GDM1 (cell line): ENCODE results near the gene PKD2L2.
"Not testable (repeated sequence)": the region's sequence is repeated elsewhere in the genome, so short reads cannot be mapped to it uniquely, and the experiment has no call there.

Experiments used
- DNase-seq: peaks from one replicate; lab custom pipeline; 2025; lab: John Stamatoyannopoulos, UW

The PKD2L2 gene

DNA sequence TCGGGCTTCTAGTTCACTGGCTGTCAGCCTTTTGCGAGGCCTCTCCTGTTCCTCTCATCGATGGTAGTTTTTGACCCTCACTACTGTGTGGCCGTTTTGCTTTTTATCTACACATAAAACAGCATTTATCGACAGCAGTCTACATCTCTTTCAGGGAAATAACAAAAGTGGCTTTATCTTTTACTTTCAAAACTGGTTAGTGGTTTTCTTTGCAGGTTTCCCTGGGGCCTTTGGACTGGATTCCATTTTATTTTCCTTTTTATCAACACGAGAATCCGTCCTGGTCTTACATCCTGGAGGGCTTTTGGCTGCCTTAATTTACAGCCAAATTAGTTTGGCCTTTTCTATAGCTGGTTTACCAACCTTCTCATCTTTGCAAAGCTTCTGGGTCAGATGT, 793 bp upstream of the PKD2L2 start:
- DNase-seq: no peak

DNA sequence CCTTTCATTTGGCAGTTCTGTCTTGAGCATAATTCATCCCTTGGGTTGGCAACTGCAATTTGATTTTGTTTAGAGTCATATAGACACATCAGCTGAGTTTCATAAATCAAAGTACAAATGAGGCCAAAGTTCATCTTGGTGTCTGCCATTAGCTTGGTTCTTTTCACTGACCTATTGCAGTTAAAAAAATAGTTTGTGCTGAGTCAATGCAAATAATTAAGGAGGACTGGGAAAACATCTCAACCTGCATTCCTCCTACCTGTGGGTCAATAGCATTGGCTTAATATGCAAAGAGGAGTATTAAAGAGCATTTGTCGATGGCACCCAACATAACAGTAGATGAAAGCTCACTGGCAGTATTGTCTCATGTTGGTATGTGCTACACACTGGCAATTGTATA, 1.6 kb downstream of the PKD2L2 start:
- no peak for DNase-seq

DNA sequence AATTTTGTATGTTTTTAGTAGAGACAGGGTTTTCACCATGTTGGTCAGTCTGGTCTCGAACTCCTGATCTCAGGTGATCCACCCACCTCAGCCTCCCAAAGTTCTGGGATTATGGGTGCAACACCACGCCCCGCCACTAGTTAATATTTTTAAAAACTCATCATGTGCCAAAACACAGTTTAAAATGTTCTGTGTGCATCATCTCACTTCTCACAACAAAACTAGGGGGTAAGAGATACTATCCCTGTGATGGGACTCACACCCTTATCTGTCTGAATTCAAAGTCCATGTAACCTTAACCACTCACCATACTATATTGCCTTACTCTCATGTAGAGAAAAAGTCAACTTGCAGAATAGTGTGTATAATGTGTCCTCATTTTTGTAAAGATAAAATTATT, 2.6 kb downstream of the PKD2L2 start:
- no peak for DNase-seq

DNA sequence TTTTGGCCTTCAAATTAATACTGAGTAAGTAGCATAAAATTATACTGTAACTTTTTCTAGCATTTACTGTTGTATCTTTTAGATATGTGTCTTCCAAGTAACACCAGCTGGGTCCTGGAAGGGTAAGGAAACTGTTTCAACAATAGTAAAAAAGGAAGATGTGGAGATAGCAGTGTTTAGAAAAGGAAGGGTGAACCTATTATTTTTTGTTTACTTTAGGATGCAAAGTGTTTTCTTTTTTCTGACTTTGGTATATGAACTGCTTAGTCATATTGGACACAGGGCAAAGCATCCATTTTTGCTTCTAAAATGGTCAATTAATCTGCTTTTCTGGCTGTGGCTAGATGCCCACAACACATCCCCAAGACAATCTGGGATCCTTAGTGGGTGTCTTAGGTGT, 5.3 kb downstream of the PKD2L2 start:
- DNase-seq: no peak

GRCh38 chr5:137896560-137896959, 7.3 kb downstream of the PKD2L2 start:
- no peak for DNase-seq

DNA sequence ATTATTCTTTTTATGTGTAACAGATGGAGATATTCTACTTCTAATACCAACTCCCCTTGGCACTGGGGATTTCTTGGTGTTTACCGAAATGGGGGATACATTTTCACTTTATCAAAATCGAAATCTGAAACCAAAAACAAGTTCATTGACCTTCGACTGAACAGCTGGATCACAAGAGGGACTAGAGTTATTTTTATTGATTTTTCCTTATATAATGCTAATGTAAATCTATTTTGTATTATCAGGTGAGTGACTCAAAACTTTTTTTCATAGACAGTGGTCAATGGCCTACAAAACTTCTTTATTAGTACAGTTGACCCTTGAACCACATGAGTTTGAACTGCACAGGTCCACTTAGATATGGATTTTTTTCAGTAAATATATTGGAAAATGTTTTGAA, 10.2 kb downstream of the PKD2L2 start:
- no peak for DNase-seq

DNA sequence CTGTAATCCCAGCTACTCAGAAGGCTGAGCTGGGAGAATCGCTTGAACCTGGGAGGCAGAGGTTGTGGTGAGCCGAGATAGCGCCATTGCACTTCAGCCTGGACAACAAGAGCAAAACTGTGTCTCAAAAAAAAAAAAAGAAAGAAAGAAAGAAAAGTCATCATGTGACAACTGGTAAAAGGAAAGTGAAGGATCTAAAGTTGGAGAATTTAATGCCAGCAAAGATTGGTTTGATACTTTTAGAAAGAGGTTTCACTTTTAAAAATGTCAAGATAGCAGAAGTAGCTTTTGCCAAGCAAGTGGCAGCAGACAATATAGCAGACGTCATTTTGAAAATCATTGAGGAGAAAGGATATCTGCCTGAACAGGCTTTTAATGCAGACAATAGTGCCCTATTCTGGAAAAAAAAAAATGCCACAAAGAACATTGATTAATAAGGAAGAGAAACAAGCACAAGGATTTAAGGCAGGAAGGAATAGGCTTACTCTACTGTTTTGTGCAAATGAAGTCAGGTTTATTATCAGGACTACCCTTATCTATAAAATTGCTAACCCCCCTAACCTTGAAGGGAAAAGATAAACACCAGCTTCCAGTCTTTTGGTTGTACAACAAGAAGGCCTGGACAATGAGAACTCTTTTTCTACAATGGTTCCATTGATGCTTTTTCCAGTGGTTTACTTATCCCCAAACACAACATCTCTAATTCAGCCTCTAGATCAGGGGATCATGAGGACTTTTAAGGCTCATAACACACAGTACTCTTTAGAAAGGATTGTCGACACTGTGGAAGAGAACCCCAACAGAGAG, 12.0 kb downstream of the PKD2L2 start:
- no peak for DNase-seq

- DNase-seq: no peak
Measured at GRCh38 chr5:137902408-137903133, 13.3 kb downstream of the PKD2L2 start.

- DNase-seq: no peak
Measured at GRCh38 chr5:137914758-137915157, 25.5 kb downstream of the PKD2L2 start.

DNA sequence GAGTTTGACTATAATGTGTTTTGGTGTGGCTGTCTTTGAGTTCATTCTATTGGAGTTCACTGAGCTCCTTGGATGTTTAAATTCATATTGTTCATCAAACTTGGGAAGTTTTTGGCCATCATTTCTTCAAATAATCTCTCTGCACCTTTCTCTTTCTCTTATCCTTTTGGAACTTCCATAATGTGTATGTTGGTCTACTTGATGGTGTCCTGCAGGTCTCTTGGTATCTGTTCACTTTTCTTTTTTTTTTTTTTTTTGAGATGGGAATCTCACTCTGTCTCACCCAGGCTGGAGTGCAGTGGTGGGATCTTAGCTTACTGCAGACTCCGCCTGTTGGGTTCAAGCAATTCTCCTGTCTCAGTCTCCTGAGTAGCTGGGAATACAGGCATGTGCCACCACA, 27.7 kb downstream of the PKD2L2 start:
- DNase-seq: no peak

GRCh38 chr5:137921931-137922330, 32.7 kb downstream of the PKD2L2 start:
- DNase-seq: no peak

GRCh38 chr5:137923856-137924255, 34.6 kb downstream of the PKD2L2 start:
- DNase-seq: no peak

DNA sequence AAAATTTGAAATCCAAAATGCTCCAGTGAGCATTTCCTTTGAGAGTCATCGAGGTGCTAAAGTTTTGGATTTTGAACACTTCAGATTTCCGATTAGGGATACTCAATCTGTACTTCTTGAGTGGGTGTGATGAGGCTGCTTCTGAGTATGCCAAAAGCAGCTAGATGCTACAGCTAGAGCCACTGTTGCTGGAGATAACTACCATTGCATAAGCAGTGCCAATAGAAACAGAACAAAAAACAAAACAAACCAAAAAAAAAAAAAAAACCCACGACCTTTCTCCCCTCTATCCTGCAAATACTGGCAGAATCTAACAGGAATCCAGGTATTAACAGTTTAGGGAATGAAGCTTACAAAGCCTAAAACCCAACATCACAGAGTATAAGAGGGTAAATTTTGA, 43.5 kb downstream of the PKD2L2 start:
- DNase-seq: no peak

DNA sequence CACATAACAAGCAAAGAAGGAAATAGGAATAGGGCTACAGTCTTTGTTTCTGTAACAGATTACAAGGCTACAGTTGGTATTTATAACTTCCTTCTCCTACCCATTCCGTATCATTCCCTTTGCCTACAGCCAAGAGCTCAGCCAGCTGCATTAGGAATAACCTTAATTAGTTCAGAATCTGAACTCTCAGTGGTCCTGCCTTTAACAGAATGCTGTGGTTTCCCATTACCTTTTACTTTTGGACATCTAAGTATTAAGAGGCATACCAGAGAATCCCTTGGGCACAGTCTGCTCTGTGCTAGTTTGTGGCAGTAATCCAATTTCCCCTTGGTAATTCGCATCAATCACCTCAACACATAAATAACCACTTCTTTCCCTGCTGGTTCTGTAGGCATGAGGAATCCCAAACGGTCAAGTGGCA, 44.2 kb downstream of the PKD2L2 start:
- no peak for DNase-seq

DNA sequence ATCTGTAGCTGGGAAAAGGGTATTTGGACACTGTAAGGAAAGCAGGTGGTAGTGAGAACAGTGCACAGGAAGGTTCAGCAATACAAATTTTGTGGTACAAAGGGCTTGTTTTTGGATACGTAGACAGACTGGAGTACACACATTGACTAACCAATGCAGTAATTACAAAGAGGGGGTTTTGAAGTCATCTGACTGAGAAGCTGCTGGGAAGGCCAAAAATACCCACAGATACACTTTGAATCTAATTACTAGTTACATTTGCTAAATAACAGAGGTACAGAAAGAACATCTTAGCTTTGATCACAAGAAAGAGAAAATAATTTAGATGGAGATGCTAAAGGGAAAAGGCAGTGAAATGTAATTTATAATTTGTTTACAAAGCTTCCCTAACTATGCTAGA, 45.9 kb downstream of the PKD2L2 start:
- DNase-seq: no peak

- no peak for DNase-seq
Measured at GRCh38 chr5:137935694-137936093, 46.4 kb downstream of the PKD2L2 start.

DNA sequence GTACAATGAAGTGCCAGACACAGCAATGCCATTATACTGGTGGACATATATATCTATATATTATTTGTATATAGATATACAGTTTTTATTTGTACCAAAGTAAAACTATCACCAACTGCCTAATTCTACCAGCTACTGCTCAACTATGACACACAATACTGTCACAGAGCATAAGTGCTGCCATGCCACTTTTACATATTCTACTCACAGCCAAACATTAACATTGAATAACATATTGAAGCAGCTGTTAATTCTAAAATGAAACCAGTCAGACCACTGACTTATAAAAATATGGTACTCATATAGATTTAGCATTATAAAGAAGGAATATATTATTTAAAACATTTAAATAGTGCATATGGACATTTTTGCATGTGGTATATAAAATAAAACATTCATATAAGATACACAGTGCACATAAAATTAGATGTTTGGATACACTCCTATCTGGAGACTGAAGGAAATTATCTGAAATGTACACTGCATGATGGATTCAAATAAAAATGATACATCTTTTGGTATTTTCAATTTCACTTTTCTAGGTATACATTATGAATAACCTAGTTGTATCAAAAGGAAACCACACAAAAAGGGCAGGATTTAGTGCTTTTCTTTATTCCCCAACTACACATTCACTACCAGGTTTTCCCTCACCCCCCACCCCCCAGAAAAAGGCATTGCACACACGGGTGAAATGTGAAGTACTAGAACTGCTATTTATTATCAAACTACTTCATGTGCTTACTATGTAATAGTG, 48.9 kb downstream of the PKD2L2 start:
- DNase-seq: no peak

DNA sequence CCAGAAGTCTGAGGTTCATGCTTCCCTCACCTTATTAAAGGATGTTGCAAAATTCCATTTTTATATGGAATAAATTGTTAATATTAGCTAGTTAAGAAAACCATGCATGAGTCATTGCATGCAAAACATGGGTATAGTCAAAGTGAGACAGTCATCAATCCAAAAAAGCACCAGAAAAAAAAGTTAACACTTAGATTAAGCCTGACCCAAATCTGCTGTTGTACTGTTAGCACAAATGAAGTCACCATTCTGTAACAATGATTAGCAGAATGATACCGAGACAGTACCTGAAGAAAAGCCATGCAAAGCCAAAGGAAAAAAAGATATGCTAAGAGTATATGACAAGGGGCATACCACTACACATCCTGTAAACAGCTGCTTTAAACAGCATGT, 49.5 kb downstream of the PKD2L2 start:
- no peak for DNase-seq

- DNase-seq: no peak
Measured at GRCh38 chr5:137939331-137939730, 50.1 kb downstream of the PKD2L2 start.

GRCh38 chr5:137944280-137944679, 55.0 kb downstream of the PKD2L2 start:
- not testable (repeated sequence) for DNase-seq

DNA sequence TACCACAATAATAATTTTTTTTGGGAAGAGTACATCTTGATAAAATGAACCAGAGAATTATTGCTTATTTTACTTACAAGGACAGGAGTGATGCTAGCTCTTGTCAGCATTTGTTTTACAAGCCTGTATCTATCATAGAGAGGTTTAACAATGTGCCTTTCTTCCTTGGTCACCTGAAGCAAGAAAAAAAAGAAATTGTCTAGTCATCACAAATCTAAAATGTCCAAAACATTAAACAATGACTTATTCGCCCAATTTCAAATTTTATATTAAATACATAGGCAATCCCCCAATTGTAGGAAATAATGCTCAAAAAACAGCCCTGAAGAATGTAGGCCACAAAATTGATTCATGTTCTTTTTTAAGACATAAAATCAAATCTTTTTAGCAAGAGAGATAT, 56.6 kb downstream of the PKD2L2 start:
- DNase-seq: no peak

DNA sequence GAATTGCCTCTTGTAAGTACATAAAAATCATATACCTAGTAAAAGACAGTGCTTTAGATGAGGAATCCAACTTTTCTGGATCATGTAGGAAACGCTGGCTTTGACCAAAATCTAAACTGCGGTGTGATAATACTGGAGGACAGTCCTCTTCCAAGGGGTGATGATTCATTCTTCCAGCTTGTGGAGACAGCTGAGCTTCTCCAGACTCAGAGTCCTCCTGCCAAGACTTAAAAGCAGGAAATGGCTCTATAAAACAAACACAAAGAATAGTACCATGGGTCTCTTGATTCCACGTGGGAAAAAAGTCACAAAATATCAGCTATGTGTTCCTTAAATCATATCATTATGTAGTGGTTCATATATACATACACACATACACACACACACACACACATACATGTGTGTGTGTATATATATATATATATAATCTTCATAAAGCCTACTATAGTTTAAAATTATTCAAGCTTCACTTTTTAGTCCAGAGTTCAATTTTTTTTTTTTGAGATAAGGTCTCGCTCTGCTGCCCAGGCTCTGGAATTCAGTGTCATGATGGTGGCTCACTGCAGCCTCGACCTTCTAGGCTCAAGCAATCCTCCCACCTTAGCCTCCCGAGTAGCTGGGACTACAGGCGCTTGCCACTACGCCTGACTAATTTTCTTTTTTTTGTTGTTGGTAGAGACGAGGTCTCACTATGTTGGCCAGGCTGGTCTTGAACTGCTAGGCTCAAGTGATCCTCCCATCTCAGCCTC, 65.0 kb downstream of the PKD2L2 start:
- no peak for DNase-seq
